CD14-positive monocyte (primary cell): ENCODE results near the gene AP2A1. TPM values are rescaled to one million over a fixed set of nuclear protein-coding genes. Genes with fewer than 3 reads are reported as not detected.
A peak's percentile ranks its signal among the peaks of the same experiment; 100 is the strongest.

Experiments
- DNase-seq, 3 donors: peaks; one replicate each; pipeline ENCODE4 v3.0.0-alpha.2; 2011 to 2022
- H2AFZ ChIP-seq: 2 replicates; pipeline ENCODE4 v1.6.0; 2012; ENCODE audit warnings: mild to moderate bottlenecking, low read depth, low read length, inconsistent platforms; ENCODE audit not compliant: insufficient read depth, poor library complexity, severe bottlenecking
- H3K27ac ChIP-seq, 2 donors: 1 replicate in 1 of 2; 2 replicates in 1 of 2; pipeline ENCODE4 v1.5.1; 2012 to 2013; ENCODE audit warnings: low read length in 2 of 2, control low read depth in 1 of 2, inconsistent platforms in 1 of 2, low read depth in 1 of 2, mild to moderate bottlenecking in 1 of 2
- H3K27me3 ChIP-seq, 2 donors: one replicate each; pipeline versions ENCODE4 v1.6.0 to v1.6.1; 2011 to 2013; ENCODE audit warnings: low read length in 2 of 2; ENCODE audit not compliant: control insufficient read depth in 2 of 2, insufficient read depth in 2 of 2
- H3K36me3 ChIP-seq, 2 donors: replicated peaks in 1 of 2; 1 replicate in 1 of 2; 2 replicates in 1 of 2; pipeline versions ENCODE4 v1.5.1 to v1.6.1; 2012 to 2013; ENCODE audit warnings: low read length in 2 of 2, control low read depth in 1 of 2, inconsistent platforms in 1 of 2, mild to moderate bottlenecking in 1 of 2; ENCODE audit not compliant: insufficient read depth in 2 of 2, control insufficient read depth in 1 of 2
- H3K4me1 ChIP-seq, 2 donors: 1 replicate in 1 of 2; 2 replicates in 1 of 2; pipeline versions ENCODE4 v1.5.1 to v1.6.1; 2012 to 2013; ENCODE audit warnings: low read length in 2 of 2, control low read depth in 1 of 2, inconsistent platforms in 1 of 2, mild to moderate bottlenecking in 1 of 2, moderate library complexity in 1 of 2; ENCODE audit not compliant: insufficient read depth in 2 of 2, control insufficient read depth in 1 of 2
- H3K4me2 ChIP-seq: replicated peaks from 2 replicates; pipeline ENCODE3; 2012; ENCODE audit warnings: low read length, moderate library complexity, mild to moderate bottlenecking; ENCODE audit not compliant: poor library complexity, severe bottlenecking; ENCODE audit errors: extremely low read depth
- H3K4me3 ChIP-seq, 3 experiments: fragments of 200-600 bp in 1 of 3; sonication (generic) in 1 of 3; replicated peaks in 1 of 3; 1 replicate in 2 of 3; 2 replicates in 1 of 3; pipeline ENCODE4 v1.5.1; 2011 to 2013; ENCODE audit warnings: low read length in 3 of 3, mild to moderate bottlenecking in 3 of 3, control low read depth in 2 of 3, low read depth in 2 of 3, inconsistent platforms in 1 of 3, moderate library complexity in 1 of 3
- H3K79me2 ChIP-seq: 2 replicates; pipeline ENCODE4 v1.6.0; 2012; ENCODE audit warnings: mild to moderate bottlenecking, control low read depth, inconsistent platforms, low read length, moderate library complexity; ENCODE audit not compliant: insufficient read depth
- H3K9ac ChIP-seq: 2 replicates; pipeline ENCODE4 v1.6.0; 2017; ENCODE audit warnings: low read length, mild to moderate bottlenecking; ENCODE audit not compliant: insufficient read depth, poor library complexity, severe bottlenecking
- H3K9me3 ChIP-seq, 2 donors: replicated peaks in 1 of 2; 1 replicate in 1 of 2; 2 replicates in 1 of 2; pipeline versions ENCODE4 v1.5.1 to v1.6.1; 2012 to 2013; ENCODE audit warnings: low read length in 2 of 2, control low read depth in 1 of 2; ENCODE audit not compliant: control insufficient read depth in 1 of 2, insufficient read depth in 1 of 2
- H4K20me1 ChIP-seq: 2 replicates; pipeline ENCODE4 v1.6.0; 2012; ENCODE audit warnings: mild to moderate bottlenecking, low read length, control low read depth, moderate library complexity; ENCODE audit not compliant: insufficient read depth
- H3K27ac Mint-ChIP-seq, 7 donors: one replicate each; pipeline ENCODE4 v1.8.0; 2020; ENCODE audit warnings: mild to moderate bottlenecking in 7 of 7, mixed read lengths in 7 of 7, moderate library complexity in 6 of 7, inconsistent platforms in 2 of 7
- H3K27me3 Mint-ChIP-seq, 3 donors: one replicate each; pipeline ENCODE4 v1.8.0; 2021 to 2022; ENCODE audit warnings: low read depth in 3 of 3, mild to moderate bottlenecking in 3 of 3, mixed read lengths in 3 of 3, moderate library complexity in 3 of 3, inconsistent platforms in 1 of 3
- H3K36me3 Mint-ChIP-seq, 2 donors: one replicate each; pipeline ENCODE4 v1.8.0; 2020; ENCODE audit warnings: mixed read lengths in 2 of 2, inconsistent platforms in 1 of 2, mild to moderate bottlenecking in 1 of 2
- H3K4me1 Mint-ChIP-seq: one replicate; pipeline ENCODE4 v1.8.0; 2020; ENCODE audit warnings: mild to moderate bottlenecking, mixed read lengths
- H3K4me3 Mint-ChIP-seq, 2 donors: one replicate each; pipeline ENCODE4 v1.8.0; 2020; ENCODE audit warnings: mild to moderate bottlenecking in 2 of 2, mixed read lengths in 2 of 2, moderate library complexity in 1 of 2
- H3K9me3 Mint-ChIP-seq, 7 donors: one replicate each; pipeline ENCODE4 v1.8.0; 2020 to 2022; ENCODE audit warnings: mixed read lengths in 7 of 7, mild to moderate bottlenecking in 6 of 7, moderate library complexity in 6 of 7, inconsistent platforms in 2 of 7
- WGBS: methylation state at CpG from one replicate; pipeline ENCODE4 v1.1.5; 2013; ENCODE audit warnings: missing lambda C conversion rate; ENCODE audit not compliant: insufficient coverage; 5-methylcytosine and 5-hydroxymethylcytosine counted together
- intact Hi-C, 2 donors: fragments of 100-400 bp; cut with micrococcal nuclease; formaldehyde crosslinking; loops; one replicate each; pipeline versions ENCODE4 v1.15.0 to v1.15.1; 2023
- polyA plus RNA-seq, 3 donors: library from polyadenylated mRNA; depleted of rRNA in 1 of 3; unstranded in 2 of 3; stranded (reverse) in 1 of 3; fragments of 300-500 nt in 2 of 3; fragments of >200 nt in 1 of 3; fragmentation: Illumina TruSeq in 2 of 3; gene quantifications; 1 replicate in 2 of 3; 2 replicates in 1 of 3; pipeline ENCODE4 v1.2.3, GENCODE V29; 2012 to 2021
- TF ChIP-seq, protein P1 (sequence below): fragments of 200-600 bp; IDR thresholded peaks from one replicate; pipeline ENCODE4 v1.8.0; 2022; ENCODE audit warnings: antibody characterized with exemption, mild to moderate bottlenecking

The AP2A1 gene
- polyA plus RNA-seq, 3 donors, result 12.1 to 117 (median 15.1) TPM

DNA sequence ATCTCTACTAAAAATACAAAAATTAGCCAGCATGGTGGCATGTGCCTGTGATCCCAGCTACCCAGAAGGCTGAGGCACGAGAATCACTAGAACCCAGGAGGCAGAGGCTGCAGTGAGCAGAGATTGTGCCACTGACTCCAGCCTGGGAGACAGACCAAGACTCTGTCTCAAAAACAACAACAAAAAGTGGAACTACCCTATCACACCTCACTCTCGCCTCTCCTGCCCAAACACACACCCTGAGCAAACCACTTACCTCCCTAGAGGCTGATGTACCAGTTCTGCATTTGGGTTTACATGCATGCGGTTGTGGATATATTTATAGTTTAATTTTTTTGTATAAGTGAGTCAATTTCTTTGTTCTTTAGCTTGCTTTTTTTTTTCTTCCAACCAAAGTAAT is 76.5 kb downstream of the AP2A1 start:
- no peaks in the 10 kb centered on the region for H3K79me2 ChIP-seq
- Mint-ChIP-seq H3K27me3 (peaks cover 0 to 2% (median 0%) of the 10 kb centered on the region in 3 donors), H3K4me1 (peaks cover 24% of the 10 kb centered on the region), H3K4me3 (no peak overlapping the region), H3K27ac (no peak overlapping the region), H3K9me3 (peaks cover 0 to 5% (median 0%) of the 10 kb centered on the region in 7 donors), H3K36me3 (peaks cover 20 to 25% of the 10 kb centered on the region in 2 donors)
- DNase-seq, result no peak
- intact Hi-C loops, result no loop called here
- peaks cover 19 to 28% of the 10 kb centered on the region in 2 donors for H3K36me3 ChIP-seq
- H2AFZ ChIP-seq, result no peak overlapping the region
- 89% methylated on average over 1 of the region's 3 CpGs for WGBS
- no peak overlapping the region for H3K27ac ChIP-seq
- no peaks in the 10 kb centered on the region for H3K27me3 ChIP-seq
- peaks cover 23 to 27% of the 10 kb centered on the region in 2 donors for H3K4me1 ChIP-seq
- H3K4me3 ChIP-seq, result no peak overlapping the region
- no peaks in the 10 kb centered on the region for H4K20me1 ChIP-seq
- H3K9ac ChIP-seq, result no peak overlapping the region
- no peaks in the 10 kb centered on the region for H3K9me3 ChIP-seq
- TF ChIP-seq, protein P1, sequence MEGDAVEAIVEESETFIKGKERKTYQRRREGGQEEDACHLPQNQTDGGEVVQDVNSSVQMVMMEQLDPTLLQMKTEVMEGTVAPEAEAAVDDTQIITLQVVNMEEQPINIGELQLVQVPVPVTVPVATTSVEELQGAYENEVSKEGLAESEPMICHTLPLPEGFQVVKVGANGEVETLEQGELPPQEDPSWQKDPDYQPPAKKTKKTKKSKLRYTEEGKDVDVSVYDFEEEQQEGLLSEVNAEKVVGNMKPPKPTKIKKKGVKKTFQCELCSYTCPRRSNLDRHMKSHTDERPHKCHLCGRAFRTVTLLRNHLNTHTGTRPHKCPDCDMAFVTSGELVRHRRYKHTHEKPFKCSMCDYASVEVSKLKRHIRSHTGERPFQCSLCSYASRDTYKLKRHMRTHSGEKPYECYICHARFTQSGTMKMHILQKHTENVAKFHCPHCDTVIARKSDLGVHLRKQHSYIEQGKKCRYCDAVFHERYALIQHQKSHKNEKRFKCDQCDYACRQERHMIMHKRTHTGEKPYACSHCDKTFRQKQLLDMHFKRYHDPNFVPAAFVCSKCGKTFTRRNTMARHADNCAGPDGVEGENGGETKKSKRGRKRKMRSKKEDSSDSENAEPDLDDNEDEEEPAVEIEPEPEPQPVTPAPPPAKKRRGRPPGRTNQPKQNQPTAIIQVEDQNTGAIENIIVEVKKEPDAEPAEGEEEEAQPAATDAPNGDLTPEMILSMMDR, result no peak
- H3K4me2 ChIP-seq, result no peak overlapping the region

DNA sequence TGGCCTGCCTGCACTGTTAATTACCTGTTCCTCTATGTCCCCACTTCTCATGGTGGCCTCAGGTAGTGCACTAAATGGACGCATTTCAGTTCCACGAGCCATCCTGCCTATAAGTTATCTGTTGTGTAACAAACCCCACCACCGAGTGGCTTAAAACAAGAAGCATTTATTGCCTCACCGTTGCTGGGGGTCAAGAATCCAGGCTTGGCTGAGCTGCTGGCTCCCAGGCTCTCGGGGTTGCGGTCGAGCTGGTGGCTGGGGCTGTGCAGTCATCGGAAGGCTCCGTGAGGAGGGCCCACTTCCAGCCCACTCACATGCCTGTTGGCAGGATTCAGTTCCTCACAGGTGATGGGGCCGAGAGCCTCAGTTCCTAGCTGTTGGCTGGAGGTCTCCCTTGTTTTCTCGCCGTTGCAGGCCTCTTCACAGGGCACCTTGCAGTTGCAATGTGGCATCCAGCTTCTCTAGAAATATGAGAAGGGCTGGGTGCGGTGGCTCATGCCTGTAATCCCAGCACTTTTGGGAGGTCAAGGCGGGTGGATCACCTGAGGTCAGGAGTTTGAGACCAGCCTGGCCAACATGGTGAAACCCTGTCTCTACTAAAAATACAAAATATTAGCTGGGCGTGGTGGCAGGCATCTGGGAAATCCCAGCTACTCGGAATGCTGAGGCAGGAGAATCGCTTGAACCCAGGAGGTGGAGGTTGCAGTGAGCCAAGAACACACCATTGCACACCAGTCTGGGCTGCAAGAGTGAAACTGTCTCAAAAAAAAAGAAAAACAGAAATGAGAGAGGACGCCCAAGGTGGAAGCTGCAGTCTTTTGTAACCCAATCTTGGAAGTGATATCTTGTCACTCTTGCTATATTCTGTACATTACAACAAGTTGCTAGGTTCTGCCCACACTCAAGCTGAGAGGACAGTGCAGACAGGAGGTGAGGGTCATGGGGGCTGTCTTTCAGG is 77.6 kb downstream of the AP2A1 start:
- peak overlapping the region in 6 of 7 donors; percentile 2 to 74 (median 46) for H3K27ac Mint-ChIP-seq
- peaks cover 34 to 39% of the 10 kb centered on the region in 2 donors for H3K4me1 ChIP-seq
- peaks cover 34% of the 10 kb centered on the region for H3K4me1 Mint-ChIP-seq
- H3K9me3 ChIP-seq, result peaks cover 0 to 4% of the 10 kb centered on the region in 2 donors
- H3K79me2 ChIP-seq, result no peaks in the 10 kb centered on the region
- no peaks in the 10 kb centered on the region for H4K20me1 ChIP-seq
- no peak overlapping the region for H3K9ac ChIP-seq
- no peak overlapping the region for H3K4me2 ChIP-seq
- no peak overlapping the region for H3K4me3 ChIP-seq
- peaks cover 0 to 3% (median 2%) of the 10 kb centered on the region in 3 donors for H3K27me3 Mint-ChIP-seq
- DNase-seq, result peak; percentile 26 to 48 (median 28)
- H2AFZ ChIP-seq, result no peak overlapping the region
- peaks cover 8 to 16% of the 10 kb centered on the region in 2 donors for H3K36me3 ChIP-seq
- WGBS, result 23% methylated on average over 14 of the region's 18 CpGs
- H3K27ac ChIP-seq, result peak overlapping the region; percentile 26 to 31
- TF ChIP-seq, protein P1, result no peak
- no peaks in the 10 kb centered on the region for H3K27me3 ChIP-seq
- intact Hi-C loops, result no loop called here
- no peak overlapping the region for H3K4me3 Mint-ChIP-seq
- peaks cover 3 to 9% (median 5%) of the 10 kb centered on the region in 7 donors for H3K9me3 Mint-ChIP-seq
- H3K36me3 Mint-ChIP-seq, result peaks cover 9 to 17% of the 10 kb centered on the region in 2 donors
